NCI-H1048 (cell line): ENCODE data around the gene CTNNBL1.
"Not testable (repeated sequence)": the region's sequence is repeated elsewhere in the genome, so short reads cannot be mapped to it uniquely, and the experiment has no call there.

Experiments
- DNase-seq: peaks from one replicate; lab custom pipeline; 2025; lab: John Stamatoyannopoulos, UW

The CTNNBL1 gene, protein sequence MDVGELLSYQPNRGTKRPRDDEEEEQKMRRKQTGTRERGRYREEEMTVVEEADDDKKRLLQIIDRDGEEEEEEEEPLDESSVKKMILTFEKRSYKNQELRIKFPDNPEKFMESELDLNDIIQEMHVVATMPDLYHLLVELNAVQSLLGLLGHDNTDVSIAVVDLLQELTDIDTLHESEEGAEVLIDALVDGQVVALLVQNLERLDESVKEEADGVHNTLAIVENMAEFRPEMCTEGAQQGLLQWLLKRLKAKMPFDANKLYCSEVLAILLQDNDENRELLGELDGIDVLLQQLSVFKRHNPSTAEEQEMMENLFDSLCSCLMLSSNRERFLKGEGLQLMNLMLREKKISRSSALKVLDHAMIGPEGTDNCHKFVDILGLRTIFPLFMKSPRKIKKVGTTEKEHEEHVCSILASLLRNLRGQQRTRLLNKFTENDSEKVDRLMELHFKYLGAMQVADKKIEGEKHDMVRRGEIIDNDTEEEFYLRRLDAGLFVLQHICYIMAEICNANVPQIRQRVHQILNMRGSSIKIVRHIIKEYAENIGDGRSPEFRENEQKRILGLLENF

DNA sequence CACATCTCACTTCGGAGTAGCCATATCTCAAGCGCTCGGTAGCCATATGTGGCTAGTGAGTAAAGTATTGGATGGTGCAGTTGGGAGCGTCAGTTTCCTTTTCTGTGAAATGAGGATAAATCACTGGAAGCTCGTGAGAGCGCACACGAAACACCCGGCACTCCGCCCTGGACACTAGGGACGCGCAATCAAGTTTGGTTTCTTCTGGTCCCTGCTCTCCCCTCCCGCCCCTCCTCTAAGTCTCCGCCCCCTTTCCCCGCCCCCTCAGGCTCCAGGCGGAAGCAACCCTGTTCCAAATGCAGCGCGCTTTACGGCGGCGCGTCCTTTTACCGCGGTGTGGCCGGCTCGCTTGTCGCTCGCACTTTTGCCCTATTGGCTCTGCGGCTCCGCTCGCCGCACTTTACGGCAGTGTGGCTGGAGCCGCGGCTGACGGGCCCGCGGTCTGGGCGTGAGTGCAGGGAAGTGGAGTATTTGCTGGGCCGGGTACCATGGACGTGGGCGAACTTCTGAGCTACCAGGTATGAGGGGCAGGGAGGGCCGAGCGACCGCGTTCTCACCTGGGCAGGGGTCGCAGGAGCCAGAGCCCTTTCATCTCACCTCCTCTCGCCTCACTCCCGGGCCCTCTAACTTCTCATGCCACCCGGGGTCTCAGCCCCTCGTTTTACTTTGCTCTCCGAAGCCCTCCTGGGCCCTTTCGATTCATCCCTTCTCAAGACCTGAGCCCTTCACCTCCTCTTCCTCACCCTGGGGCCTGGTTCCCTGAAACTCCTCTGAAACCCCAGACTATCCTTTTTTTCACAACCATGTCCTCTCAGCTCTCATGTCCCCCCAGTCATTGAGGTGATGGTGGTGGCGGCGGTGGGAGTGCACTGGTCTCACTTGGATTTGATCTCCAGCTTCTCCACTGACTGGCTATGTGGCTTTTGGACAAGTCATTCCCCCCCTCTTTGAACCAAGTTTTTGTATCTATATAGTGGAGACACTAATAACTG is at the start of gene CTNNBL1:
Gene CTNNBL1, plus strand, starts transcription at position 396 of the 992 bp plus-strand sequence. Its CDS starts 93 bp downstream, at position 489.
- peak; percentile 87 for DNase-seq

DNA sequence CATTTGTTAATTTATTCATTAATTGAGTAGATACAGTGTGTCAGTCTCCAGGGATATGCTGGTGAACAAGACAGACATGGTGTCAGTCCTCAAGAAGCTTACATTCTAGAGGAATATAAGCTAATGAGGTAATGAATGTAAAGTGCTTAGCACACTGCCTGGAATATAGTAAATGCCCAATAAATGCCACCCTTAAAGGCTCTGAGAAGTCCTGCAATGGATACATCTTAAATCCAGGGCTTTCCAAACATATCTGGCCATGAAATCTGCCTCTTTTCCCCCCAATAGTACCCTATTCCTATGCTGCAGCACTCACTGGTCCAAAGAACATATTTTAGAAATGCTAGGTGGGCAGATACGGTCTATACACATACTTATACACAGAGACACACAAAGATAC is 49.2 kb upstream of the CTNNBL1 start:
- DNase-seq: no peak

DNA sequence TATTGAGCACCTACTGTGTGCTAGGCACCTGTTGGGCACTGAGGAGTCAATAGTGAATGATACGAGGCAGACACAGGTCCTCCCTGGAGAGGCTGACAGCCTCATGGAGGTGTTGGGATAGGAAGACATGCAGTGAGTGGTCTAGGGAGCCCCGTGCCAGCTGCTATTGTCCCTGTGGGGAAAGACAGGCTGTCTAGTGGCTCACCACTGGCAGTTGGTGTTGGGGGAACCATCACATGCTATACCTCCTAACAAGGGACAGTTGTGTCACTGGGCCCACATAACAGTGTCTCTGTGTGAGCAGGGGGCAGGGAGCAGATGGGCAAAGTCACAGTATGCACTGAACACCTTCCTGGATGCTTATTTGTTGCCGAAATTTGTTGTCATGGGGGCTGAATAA is 45.9 kb upstream of the CTNNBL1 start:
- no peak for DNase-seq

DNA sequence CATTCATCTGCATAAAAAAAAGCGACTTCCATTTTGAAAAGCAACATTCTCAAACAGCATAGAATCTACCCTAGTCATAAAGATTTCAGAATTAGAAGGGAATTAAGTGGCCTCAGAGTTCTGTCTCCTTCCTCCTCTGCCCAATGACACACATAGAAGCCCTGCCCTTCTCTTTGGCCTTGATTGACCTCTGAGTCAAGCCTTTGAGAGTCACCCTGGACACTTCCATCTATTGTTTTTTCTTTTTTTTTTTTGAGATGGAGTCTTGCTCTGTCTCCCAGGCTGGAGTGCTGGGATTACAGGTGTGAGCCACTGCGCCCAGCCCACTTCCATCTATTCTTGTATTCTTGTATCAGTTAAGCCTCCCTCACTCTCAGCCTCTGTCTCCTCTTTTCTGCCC is 44.8 kb upstream of the CTNNBL1 start:
- DNase-seq: no peak

DNA sequence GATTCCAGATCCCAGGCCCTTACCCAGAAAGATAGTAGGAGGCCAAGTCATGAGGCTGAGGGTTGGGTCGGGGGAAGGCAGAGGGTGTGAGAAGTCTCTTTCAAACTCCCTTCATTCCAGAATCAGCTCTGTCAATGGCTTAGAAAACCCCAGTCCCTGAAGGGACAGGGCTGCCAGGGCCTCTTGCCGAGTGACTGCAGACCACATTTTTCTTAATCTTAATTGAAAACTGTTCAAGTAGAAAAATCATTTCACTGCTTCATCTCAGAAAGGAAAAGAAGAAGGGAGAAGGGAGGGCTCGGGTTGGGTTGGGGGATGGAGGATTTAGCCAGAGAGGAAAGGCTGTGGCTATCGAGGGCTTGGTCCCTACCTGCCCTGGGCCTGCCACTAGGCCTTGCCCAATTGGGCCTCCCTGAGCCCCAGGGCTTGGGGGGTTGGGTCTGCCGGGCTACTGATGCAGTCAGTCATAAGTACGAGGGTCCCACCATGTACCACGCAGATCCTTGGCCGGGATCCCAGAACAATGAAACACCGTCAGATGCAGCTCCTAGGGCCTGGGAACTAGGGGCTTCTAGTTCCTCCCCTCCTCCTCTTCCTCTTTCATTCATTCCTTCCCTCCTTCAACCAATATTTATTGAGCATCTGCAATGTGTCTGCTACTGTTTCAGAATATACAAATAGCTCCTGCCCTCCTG is 44.0 kb upstream of the CTNNBL1 start:
- no peak for DNase-seq

DNA sequence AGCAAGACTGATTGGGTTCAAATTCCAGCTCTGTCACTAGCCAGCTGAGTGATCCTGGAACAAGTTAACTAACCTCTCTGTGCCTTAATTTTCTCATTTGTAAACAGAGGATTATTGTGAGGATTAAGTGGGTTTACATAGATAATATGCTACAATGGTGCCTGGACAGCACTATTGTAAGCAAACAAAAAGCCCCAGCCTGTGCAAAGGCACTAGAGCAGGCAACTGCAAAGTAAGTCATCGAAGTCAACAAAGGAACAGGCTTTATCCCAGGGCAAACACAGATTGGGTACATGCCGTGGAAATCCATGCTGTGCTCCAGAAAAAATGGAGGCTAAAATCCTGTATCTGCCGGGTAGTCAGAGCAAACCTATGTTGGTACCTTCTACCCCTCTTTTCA is 43.2 kb upstream of the CTNNBL1 start:
- DNase-seq: no peak

DNA sequence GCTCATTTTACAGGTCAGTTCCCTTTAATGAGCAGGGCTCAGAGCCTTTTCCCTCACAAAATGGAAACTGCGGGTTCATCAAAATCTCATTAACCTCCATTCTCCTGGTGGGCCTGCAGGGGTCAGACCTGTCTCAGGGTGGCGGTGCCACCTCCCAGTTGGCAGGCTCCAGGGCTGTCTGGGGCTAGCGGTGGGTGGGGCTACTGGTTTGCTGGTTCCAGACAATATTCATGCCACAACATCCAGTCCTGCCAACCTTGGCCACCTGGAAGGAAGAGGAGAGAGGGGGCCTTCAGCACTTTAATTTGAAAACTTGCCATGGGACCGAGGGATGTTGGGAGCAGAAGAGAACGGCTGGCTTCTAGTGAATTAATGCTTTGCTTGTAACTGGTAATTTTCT is 41.9 kb upstream of the CTNNBL1 start:
- no peak for DNase-seq

DNA sequence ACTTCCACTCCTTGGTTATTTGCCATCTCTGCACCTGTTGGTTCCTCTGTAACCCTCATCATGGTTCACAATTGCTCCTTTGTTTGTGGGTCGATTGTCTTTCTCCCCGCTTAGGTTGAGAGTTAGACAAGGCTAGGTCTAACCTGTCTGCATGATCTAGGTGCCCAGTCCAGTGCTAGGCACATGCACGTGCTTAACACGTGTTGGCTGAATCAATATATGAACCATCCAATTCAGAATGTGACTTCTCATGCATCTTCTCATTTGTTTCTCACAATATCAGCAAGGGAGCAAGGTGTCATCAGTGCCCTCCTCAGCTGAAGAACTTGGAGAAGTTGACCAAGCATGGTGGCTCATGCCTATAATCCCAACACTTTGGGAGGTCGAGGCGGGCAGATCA is 36.9 kb upstream of the CTNNBL1 start:
- no peak for DNase-seq

DNA sequence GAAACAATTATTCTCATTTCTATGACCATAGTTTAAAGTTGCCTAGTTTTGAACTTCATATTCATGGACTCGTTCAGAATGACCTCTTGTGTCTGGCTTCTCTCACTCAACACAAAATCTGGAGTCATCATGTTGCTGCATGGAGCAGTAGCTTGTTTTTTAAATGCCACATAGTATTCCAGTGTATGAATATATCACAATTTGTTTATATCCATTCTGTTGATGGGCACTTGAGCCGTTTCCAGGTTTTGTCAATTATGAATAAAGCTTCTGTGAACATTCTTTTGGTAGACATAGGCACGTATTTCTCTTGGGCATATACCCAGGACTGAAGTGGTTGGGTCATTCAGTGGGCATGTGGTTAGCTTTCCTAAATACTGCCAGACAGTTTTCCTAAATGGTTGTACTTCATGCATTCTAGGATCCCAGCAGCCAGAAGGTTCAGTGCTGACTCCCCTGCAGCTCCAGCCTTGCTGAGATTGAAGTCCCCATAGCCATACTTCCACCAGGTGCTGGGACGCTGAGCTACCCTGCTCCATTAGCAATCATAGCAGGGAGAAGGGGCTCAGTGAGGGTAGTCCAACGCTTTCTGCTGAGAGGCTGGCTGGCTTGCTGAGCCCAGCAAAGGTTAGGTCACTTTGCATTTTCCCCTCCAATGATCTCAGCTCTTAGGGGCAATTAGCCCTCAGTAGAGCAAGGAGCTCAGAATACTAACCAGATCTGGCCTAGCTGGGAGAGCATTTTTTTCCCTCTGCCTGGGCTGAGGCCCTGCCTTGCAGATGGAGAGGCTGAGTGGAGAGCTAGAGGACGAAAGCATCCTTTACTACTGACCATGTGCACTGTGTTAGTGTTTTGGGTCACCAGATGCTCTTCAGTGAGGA is 35.7 kb upstream of the CTNNBL1 start:
- DNase-seq: no peak

DNA sequence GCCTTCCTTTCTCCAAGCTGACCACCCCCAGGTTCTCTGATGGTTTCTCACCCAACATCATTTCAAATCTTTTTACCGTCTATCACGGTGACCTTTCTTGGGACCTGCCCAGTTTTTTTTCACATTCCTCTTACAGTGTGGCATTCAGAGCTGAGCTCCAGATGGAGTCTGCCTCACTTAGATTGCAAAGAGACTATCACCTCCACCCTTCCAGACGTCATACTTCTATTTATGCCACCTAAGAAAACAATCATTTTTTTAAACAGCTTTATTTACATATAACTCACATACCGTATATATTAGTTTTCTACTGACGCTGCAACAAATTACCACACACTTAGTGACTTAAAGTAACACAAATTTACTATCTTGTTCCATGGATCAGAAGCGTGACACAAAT is 32.3 kb upstream of the CTNNBL1 start:
- DNase-seq: no peak

DNA sequence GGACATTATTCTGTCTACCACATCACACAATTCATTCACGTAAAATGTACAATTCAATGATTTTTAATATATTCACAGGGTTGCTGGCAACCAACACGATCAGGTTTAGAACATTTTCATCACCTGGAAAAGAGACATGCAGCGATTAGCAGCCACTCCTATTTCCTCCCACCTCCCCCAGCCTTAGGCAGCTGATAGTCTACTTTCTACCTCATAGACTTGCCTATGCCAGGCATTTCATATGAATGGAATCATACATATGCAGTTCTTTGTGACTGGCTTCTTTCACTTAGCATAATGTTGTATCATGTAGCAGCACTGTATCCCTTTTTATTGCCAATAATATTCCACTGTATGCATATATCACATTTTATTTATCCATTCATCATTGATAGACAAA is 31.5 kb upstream of the CTNNBL1 start:
- no peak for DNase-seq

DNA sequence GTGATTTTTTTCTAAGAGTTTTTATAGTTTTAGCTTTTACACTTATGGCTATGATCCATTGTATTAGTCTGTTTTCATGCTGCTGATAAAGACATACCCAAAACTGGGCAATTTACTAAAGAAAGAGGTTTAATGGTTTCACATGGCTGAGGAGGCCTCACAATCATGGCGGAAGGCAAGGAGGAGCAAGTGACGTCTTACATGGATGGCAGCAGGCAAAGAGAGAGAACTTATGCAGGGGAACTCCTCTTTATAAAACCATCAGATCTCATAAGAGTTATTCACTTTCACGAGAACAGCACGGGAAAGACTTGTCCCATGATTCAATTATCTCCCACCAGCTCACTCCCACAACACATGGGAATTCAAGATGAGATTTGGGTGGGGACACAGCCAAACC is 29.2 kb upstream of the CTNNBL1 start:
- not testable (repeated sequence) for DNase-seq

DNA sequence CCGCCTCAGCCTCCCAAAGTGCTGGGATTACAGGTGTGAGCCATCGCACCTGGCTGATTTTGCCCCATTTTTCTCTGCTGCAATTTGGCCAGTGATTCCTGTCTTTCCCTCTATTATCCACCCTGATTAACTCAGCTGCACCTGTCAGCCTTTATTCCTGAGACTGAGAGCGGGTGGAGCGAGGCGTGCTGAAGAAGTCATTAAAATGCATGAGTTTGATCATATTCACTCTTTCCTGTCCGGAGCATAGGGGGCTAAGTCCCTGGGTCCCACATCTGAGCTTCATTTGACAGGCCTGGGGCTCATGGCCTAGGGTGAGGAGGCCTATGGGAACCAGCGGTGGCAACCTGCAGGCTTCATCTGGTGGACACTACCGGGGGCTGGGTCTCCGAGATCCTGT is 25.7 kb upstream of the CTNNBL1 start:
- DNase-seq: no peak

DNA sequence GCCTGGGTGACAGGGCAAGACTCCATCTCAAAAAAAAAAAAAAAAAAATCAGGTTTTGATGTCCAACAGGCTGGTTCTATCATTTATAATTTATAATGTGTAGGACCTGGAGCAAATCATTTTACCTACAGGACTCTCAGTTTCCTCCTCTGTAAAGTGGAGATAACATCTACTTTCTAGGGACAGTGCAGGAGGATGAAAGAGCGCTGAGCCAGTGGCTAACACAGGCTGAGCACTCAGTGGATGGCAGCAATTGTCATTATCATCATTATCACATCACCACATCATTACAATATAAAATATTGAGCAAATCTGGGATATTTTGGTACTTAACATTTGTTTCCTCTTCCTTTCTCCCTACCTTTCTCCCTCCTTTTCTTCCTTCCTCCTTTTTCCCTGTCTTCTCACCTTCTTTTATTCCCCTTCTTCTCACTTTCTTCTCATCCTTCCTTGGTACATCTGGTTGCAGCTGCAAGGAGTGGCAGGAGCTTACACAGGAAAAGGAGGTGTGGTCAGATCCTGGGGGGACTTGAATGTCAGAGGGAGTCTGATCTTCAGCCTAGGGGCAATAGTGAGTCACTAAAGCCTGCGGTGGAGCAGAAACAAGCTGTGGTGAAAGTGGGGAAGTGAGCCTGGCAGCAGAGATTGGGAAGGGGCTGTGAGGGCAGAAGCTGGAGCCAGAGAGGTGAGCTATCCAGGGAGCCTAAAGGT is 24.6 kb upstream of the CTNNBL1 start:
- no peak for DNase-seq

DNA sequence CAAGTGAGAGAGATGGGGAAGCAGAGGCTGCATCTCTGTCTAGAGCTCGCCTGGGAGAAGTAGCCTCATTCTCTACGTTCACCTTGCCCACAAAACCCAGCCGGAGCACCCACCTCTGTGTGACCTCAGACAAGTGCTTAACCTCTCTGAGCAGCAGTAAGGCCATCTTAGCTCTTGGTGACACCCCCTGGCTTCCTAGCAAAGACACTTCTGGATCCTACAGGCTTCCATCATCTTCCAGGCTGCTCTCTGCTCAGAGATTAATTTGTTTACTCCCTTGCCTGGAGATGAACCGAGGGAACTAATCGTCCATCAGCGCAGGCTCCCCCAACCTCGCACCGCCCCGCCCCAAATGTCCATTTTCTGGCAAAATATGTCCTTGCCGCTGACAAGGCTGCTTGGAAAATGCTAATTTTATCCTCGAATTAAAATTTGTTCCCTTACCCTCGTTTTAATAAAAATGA is 24.0 kb upstream of the CTNNBL1 start:
- no peak for DNase-seq

DNA sequence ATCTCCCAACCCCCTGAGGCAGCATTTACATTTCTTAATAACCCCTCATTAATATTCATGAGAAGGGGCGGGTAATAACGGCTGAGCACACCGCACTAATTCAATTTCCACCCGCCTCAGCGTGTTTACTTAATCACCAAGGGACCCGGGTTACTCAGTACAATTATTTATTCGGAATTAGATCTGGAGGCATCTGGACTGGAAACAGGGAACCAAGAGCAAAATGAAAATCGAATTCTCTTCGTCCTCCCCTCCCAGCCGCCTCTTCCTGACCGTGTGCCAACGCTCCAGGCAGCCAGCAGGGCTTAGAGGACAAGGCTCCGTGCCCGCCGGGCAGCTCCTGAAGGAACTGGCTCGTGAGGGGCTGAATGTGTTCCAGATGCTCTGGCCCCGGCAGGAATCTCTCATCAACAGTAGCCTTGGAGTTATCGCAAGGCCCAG is 23.5 kb upstream of the CTNNBL1 start:
- no peak for DNase-seq

DNA sequence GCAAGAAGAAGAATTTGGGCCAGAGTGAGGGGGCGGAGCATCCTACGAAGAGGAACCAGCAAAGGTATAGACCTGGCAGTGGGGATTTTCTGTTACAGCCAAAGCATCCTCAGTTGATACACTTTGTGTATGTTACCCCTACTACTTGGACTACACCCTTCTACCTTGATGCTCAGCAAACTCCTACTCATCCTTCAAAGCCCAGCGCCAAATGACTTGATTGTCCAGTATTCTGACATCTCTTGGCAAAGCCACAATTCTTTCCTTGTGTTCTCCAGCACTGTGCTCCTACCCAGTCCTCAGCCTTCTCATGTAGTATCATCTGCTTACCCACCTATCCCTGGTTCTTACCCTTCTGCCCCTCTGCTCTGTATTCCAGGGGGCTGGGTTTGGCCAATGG is 21.7 kb upstream of the CTNNBL1 start:
- DNase-seq: no peak

DNA sequence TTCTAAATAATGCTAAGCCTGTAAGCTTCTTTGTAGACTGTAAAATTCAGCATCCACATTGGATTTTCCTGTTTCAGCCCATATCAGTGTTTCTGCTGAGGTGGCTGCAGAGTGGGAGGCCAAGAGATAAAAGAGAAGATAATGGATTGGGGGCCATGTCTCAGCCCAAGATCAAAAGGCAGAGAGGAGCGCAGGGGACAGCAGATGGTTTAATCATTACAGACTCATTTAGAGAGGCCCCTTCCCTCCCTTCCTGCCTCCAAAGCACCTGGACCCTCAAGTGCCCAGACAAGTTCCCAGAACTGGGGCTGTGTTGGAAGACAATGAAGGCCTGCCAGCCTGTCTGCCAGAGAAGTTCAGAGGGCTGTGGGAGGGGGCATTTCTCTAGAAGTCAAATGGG is 20.4 kb upstream of the CTNNBL1 start:
- DNase-seq: no peak

DNA sequence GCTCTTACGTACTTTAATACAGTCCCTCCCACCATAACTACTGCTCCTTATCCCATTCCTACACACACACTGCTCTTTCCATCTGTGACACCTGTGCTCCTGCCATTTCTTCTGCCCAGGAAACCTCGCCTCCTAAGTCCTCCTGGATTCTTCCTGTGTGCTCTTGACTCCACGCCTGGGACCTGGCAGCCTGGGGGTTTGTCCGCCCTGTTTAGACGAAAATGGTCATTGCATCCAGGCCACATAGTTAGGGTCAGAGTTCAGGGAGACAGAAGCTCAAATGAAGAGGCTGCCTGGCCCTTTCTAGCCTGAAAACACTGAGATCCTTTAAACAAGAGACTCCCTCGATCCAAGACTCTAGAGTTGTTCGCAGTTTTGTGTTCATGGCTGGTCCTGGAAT is 17.4 kb upstream of the CTNNBL1 start:
- no peak for DNase-seq
